ENCODE results near the gene PARP3. TPM values are rescaled to one million over a fixed set of nuclear protein-coding genes. Genes with fewer than 3 reads are reported as not detected.

PARP3 gene
- total RNA-seq, 2 donors from 2014 or later = 22.0 to 45.9 TPM

GRCh38 chr3:51937611-51938450 is 4.3 kb upstream of the PARP3 start:
- no peak for DNase-seq (ENCODE audit: low spot score)
- H3K27me3 ChIP-seq (replicated peaks; ENCODE audit: insufficient read depth) = no peaks in the 10 kb centered on the region
- TF ChIP-seq CTCF (IDR thresholded peaks at IDR 0.05) (no peak), POLR2AphosphoS5 (IDR thresholded peaks at IDR 0.05) (no peak), POLR2A (IDR thresholded peaks at IDR 0.05) (no peak)
- peaks cover 9% of the 10 kb centered on the region for H3K4me1 ChIP-seq (replicated peaks)
- no peaks in the 10 kb centered on the region for H3K9me3 ChIP-seq
- WGBS = 90% methylated on average over 13 of the region's 13 CpGs
- peaks cover 6 to 33% of the 10 kb centered on the region in 2 donors for H3K36me3 ChIP-seq
- no peak overlapping the region for H3K4me3 ChIP-seq
- intact Hi-C loops (cut with DNase I) = no loop called here
- no peak overlapping the region for H3K27ac ChIP-seq

GRCh38 chr3:51938780-51939425 is 3.3 kb upstream of the PARP3 start:
- intact Hi-C loops (cut with DNase I) = no loop called here
- WGBS = 83% methylated on average over 9 of the region's 9 CpGs
- Histone ChIP-seq H3K4me1 (replicated peaks) (peaks cover 9% of the 10 kb centered on the region), H3K36me3 (peaks cover 6 to 30% of the 10 kb centered on the region in 2 donors), H3K9me3 (no peaks in the 10 kb centered on the region), H3K4me3 (no peak overlapping the region), H3K27me3 (replicated peaks; ENCODE audit: insufficient read depth) (no peaks in the 10 kb centered on the region), H3K27ac (no peak overlapping the region)
- no peak for DNase-seq (ENCODE audit: low spot score)
- no peak for TF ChIP-seq POLR2A (IDR thresholded peaks at IDR 0.05)
- TF ChIP-seq POLR2AphosphoS5 (IDR thresholded peaks at IDR 0.05) = no peak
- TF ChIP-seq CTCF (IDR thresholded peaks at IDR 0.05) = no peak

DNA sequence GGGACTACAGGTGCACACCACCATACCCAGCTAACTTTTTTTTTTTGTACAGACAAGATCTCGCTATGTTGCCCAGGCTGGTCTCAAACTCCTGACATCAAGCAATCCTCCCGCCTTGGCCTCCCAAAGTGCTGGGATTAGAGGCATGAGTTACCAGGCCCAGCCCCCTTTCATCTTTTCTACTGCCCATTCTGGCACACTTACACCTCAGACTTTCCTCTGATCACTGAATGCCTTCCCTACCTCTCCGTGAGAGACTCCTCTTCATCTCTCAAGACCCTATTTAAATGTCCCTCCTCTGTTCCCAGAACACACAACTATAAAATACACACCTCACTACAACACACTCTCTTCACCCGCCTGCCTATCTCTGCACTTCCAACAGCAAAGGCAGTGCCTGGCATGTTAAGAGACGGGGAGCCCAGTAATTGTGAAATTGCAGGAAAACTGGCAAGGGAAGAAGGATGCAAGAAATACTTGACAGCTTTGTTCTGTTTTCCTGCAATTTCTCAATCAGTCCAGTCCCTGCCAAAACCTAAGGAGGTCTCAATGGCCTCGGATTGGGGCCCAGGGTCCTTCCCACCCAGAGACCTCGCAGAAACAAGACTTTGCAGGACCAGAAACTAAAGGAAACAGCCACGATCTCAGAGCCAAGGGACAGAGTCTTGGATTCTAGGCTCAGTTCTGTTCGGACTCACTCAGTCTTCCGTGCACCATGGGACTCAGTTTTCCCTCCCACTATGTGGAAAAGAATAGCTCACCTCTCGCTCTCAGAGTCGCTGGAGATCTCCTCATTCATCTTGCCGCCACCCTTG is 1.3 kb upstream of the PARP3 start:
- WGBS = 34% methylated on average over 13 of the region's 13 CpGs
- Histone ChIP-seq H3K4me1 (replicated peaks) (peaks cover 9% of the 10 kb centered on the region), H3K36me3 (peaks cover 6 to 10% of the 10 kb centered on the region in 2 donors), H3K27ac (no peak overlapping the region), H3K27me3 (replicated peaks; ENCODE audit: insufficient read depth) (no peaks in the 10 kb centered on the region), H3K9me3 (no peaks in the 10 kb centered on the region), H3K4me3 (peak overlapping the region; percentile 60 to 66)
- TF ChIP-seq POLR2A (IDR thresholded peaks at IDR 0.05) = no peak
- TF ChIP-seq CTCF (IDR thresholded peaks at IDR 0.05) = no peak
- TF ChIP-seq POLR2AphosphoS5 (IDR thresholded peaks at IDR 0.05) = no peak
- intact Hi-C loops (cut with DNase I) = loop anchor here (5.0 kb wide), 2 partner anchors 116 to 211 kb away; partner anchors contain the start of genes DUSP7 and POC1A
- no peak for DNase-seq (ENCODE audit: low spot score)

DNA sequence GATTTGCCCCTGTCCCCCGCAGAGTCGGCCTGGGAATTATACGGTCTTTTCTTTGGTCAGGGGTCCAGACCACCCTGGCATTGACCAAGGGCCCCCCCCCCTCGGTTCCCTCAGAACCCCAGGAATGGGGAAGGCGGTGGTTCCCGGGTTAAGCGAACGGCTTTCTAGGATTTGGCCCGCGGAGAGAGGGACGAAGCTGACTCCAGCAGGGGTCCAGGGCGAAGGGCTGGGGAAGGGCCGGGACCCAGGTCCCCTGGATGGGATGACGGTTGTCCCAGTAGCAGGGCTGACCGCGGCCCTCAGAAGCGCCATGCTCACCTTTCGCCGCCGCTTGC is 733 bp upstream of the PARP3 start:
- TF ChIP-seq POLR2A (IDR thresholded peaks at IDR 0.05) = no peak
- TF ChIP-seq POLR2AphosphoS5 (IDR thresholded peaks at IDR 0.05) = no peak
- TF ChIP-seq CTCF (IDR thresholded peaks at IDR 0.05) = no peak
- peak overlapping the region in 1 of 2 donors; percentile 41 for H3K27ac ChIP-seq
- under 1% methylated on average over 14 of the region's 20 CpGs for WGBS
- peak overlapping the region; percentile 60 to 66 for H3K4me3 ChIP-seq
- H3K27me3 ChIP-seq (replicated peaks; ENCODE audit: insufficient read depth) = no peaks in the 10 kb centered on the region
- intact Hi-C loops (cut with DNase I) = loop anchor here (5.0 kb wide), 2 partner anchors 116 to 211 kb away; partner anchors contain the start of genes DUSP7 and POC1A
- DNase-seq (ENCODE audit: low spot score) = no peak
- peaks cover 9% of the 10 kb centered on the region for H3K4me1 ChIP-seq (replicated peaks)
- peaks cover 6 to 8% of the 10 kb centered on the region in 2 donors for H3K36me3 ChIP-seq
- no peaks in the 10 kb centered on the region for H3K9me3 ChIP-seq

All from prostate gland (tissue), 2 donors.